Measurements from ENCODE around the gene SERINC5. TPM values are rescaled to one million over a fixed set of nuclear protein-coding genes. Genes with fewer than 3 reads are reported as not detected.

Gene SERINC5
- polyA plus RNA-seq, 3 donors: 5.0 to 35.9 (median 7.3) TPM

DNA sequence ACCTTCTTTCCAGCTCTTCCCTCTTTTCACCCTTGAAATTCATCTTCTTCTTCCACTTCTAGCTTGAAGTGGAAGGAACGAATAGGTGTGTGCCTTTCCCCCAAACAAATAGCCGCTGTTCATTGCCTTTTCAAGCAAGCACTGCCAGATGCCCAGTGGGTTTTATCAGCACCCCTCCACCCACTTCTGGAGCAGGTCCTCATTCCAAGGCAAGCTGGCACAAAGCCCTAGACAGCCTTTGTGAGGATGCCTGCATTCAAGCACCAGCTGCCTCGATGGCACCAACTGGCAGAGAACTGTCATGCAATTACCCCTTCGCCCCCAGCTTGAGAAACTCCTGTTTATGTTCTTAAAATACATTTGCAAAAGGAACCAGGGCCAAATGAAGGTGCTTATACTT lies 36.5 kb downstream of the SERINC5 start:
- peaks cover 23% of the 10 kb centered on the region for H3K79me2 ChIP-seq (ENCODE audit: insufficient read depth, low read length)
- no peak for DNase-seq
- H3K4me3 Mint-ChIP-seq: no peak overlapping the region
- H3K4me2 ChIP-seq (replicated peaks; ENCODE audit: extremely low read depth, low read length, poor library complexity, severe bottlenecking): no peak overlapping the region
- H3K4me1 Mint-ChIP-seq: peaks cover 24% of the 10 kb centered on the region
- H3K4me3 ChIP-seq (replicated peaks in 1 of 3; ENCODE audit: low read depth in 2 of 3, low read length in 3 of 3): no peak overlapping the region
- H3K36me3 Mint-ChIP-seq: peaks cover 13 to 19% of the 10 kb centered on the region in 2 donors
- TF ChIP-seq, protein P1, sequence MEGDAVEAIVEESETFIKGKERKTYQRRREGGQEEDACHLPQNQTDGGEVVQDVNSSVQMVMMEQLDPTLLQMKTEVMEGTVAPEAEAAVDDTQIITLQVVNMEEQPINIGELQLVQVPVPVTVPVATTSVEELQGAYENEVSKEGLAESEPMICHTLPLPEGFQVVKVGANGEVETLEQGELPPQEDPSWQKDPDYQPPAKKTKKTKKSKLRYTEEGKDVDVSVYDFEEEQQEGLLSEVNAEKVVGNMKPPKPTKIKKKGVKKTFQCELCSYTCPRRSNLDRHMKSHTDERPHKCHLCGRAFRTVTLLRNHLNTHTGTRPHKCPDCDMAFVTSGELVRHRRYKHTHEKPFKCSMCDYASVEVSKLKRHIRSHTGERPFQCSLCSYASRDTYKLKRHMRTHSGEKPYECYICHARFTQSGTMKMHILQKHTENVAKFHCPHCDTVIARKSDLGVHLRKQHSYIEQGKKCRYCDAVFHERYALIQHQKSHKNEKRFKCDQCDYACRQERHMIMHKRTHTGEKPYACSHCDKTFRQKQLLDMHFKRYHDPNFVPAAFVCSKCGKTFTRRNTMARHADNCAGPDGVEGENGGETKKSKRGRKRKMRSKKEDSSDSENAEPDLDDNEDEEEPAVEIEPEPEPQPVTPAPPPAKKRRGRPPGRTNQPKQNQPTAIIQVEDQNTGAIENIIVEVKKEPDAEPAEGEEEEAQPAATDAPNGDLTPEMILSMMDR (IDR thresholded peaks at IDR 0.05): no peak
- peaks cover 0 to 2% (median 1%) of the 10 kb centered on the region in 3 donors for H3K27me3 Mint-ChIP-seq (ENCODE audit: low read depth in 3 of 3)
- no peaks in the 10 kb centered on the region for H3K9me3 ChIP-seq (replicated peaks in 1 of 2; ENCODE audit: control insufficient read depth in 1 of 2, insufficient read depth in 1 of 2, low read length in 2 of 2)
- H3K27ac Mint-ChIP-seq: no peak overlapping the region
- no peak overlapping the region for H2AFZ ChIP-seq (ENCODE audit: insufficient read depth, low read depth, low read length, poor library complexity, severe bottlenecking)
- H3K4me1 ChIP-seq (ENCODE audit: control insufficient read depth in 1 of 2, insufficient read depth in 2 of 2, low read length in 2 of 2): peaks cover 3 to 13% of the 10 kb centered on the region in 2 donors
- H3K27ac ChIP-seq (ENCODE audit: low read depth in 1 of 2, low read length in 2 of 2): no peak overlapping the region
- H3K36me3 ChIP-seq (replicated peaks in 1 of 2; ENCODE audit: control insufficient read depth in 1 of 2, insufficient read depth in 2 of 2, low read length in 2 of 2): peaks cover 0 to 7% of the 10 kb centered on the region in 2 donors
- H3K27me3 ChIP-seq (ENCODE audit: control insufficient read depth in 2 of 2, insufficient read depth in 2 of 2, low read length in 2 of 2): no peaks in the 10 kb centered on the region
- H3K9me3 Mint-ChIP-seq: peaks cover 0 to 5% (median 0%) of the 10 kb centered on the region in 7 donors
- H3K9ac ChIP-seq (ENCODE audit: insufficient read depth, low read length, poor library complexity, severe bottlenecking): no peak overlapping the region
- intact Hi-C loops (cut with micrococcal nuclease): no loop called here
- WGBS (ENCODE audit: insufficient coverage): 87% methylated on average over 4 of the region's 4 CpGs
- H4K20me1 ChIP-seq (ENCODE audit: insufficient read depth, low read length): peaks cover 92% of the 10 kb centered on the region

DNA sequence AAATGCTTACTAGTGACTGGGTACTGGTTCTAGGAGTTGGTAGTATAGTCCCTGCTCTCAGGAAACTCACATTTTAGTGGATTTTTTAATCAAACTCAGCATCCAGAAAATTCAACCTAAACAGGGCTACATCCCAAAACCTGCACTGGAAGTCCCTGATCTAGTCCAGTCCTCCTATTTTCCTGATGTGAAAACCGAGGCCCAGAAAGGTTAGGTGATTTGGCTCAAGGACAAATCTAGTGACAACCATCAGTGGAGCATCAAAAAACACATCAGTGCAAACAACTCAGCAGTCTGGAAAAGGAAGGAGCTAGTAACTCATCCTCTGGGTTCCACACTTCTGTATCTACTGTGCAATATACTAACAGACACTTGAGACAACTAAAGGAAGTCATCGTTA lies 38.2 kb downstream of the SERINC5 start:
- peaks cover 0 to 2% (median 1%) of the 10 kb centered on the region in 3 donors for H3K27me3 Mint-ChIP-seq (ENCODE audit: low read depth in 3 of 3)
- TF ChIP-seq, protein P1 (IDR thresholded peaks at IDR 0.05): no peak
- no peak overlapping the region for H3K4me3 Mint-ChIP-seq
- H3K36me3 ChIP-seq (replicated peaks in 1 of 2; ENCODE audit: control insufficient read depth in 1 of 2, insufficient read depth in 2 of 2, low read length in 2 of 2): peaks cover 0 to 7% of the 10 kb centered on the region in 2 donors
- no peak overlapping the region for H2AFZ ChIP-seq (ENCODE audit: insufficient read depth, low read depth, low read length, poor library complexity, severe bottlenecking)
- intact Hi-C loops (cut with micrococcal nuclease): no loop called here
- peaks cover 0 to 3% (median 0%) of the 10 kb centered on the region in 7 donors for H3K9me3 Mint-ChIP-seq
- peaks cover 87% of the 10 kb centered on the region for H4K20me1 ChIP-seq (ENCODE audit: insufficient read depth, low read length)
- H3K4me1 ChIP-seq (ENCODE audit: control insufficient read depth in 1 of 2, insufficient read depth in 2 of 2, low read length in 2 of 2): peaks cover 12 to 26% of the 10 kb centered on the region in 2 donors
- no peak overlapping the region for H3K27ac Mint-ChIP-seq
- no peak overlapping the region for H3K27ac ChIP-seq (ENCODE audit: low read depth in 1 of 2, low read length in 2 of 2)
- 100% methylated on average over 1 of the region's 2 CpGs for WGBS (ENCODE audit: insufficient coverage)
- peaks cover 25% of the 10 kb centered on the region for H3K79me2 ChIP-seq (ENCODE audit: insufficient read depth, low read length)
- no peak overlapping the region for H3K4me3 ChIP-seq (replicated peaks in 1 of 3; ENCODE audit: low read depth in 2 of 3, low read length in 3 of 3)
- H3K27me3 ChIP-seq (ENCODE audit: control insufficient read depth in 2 of 2, insufficient read depth in 2 of 2, low read length in 2 of 2): no peaks in the 10 kb centered on the region
- peaks cover 13 to 19% of the 10 kb centered on the region in 2 donors for H3K36me3 Mint-ChIP-seq
- peaks cover 34% of the 10 kb centered on the region for H3K4me1 Mint-ChIP-seq
- no peak for DNase-seq
- H3K9ac ChIP-seq (ENCODE audit: insufficient read depth, low read length, poor library complexity, severe bottlenecking): no peak overlapping the region
- no peak overlapping the region for H3K4me2 ChIP-seq (replicated peaks; ENCODE audit: extremely low read depth, low read length, poor library complexity, severe bottlenecking)
- no peaks in the 10 kb centered on the region for H3K9me3 ChIP-seq (replicated peaks in 1 of 2; ENCODE audit: control insufficient read depth in 1 of 2, insufficient read depth in 1 of 2, low read length in 2 of 2)
